Body of pancreas (tissue), 4 donors: ENCODE measurements around the gene RTL10. TPM values are rescaled to one million over a fixed set of nuclear protein-coding genes. Genes with fewer than 3 reads are reported as not detected.
"Not testable (repeated sequence)": the region's sequence is repeated elsewhere in the genome, so short reads cannot be mapped to it uniquely, and the experiment has no call there.

Experiments
- ATAC-seq: fragments of 150-250 bp; one replicate; pipeline ENCODE4 v1.9.1; 2016
- DNase-seq, 4 donors: peaks; one replicate each; pipeline ENCODE4 v3.0.0-alpha.2; 2019
- H3K27ac ChIP-seq, 4 donors: fragments of 200-600 bp; sonication (generic); 1 replicate in 3 of 4; 2 replicates in 1 of 4; pipeline versions ENCODE4 v1.5.1 to v1.6.1; 2016 to 2019; ENCODE audit warnings: mild to moderate bottlenecking in 1 of 4, mixed read lengths in 1 of 4, moderate library complexity in 1 of 4
- H3K27me3 ChIP-seq, 2 donors: fragments of 200-600 bp; sonication (generic); one replicate each; pipeline ENCODE4 v1.6.0; 2016; ENCODE audit warnings: mild to moderate bottlenecking in 1 of 2
- H3K36me3 ChIP-seq, 2 donors: fragments of 200-600 bp; sonication (generic); replicated peaks in 1 of 2; 2 replicates each; pipeline ENCODE4 v1.5.1; 2016; ENCODE audit warnings: low read depth in 2 of 2; ENCODE audit not compliant: insufficient read depth in 1 of 2
- H3K4me1 ChIP-seq: fragments of 200-600 bp; sonication (generic); one replicate; pipeline ENCODE4 v1.6.0; 2016
- H3K4me3 ChIP-seq, 2 donors: fragments of 200-600 bp; sonication (generic); 1 replicate in 1 of 2; 2 replicates in 1 of 2; pipeline ENCODE4 v1.5.1; 2016 to 2019
- H3K9me3 ChIP-seq, 3 donors: fragments of 200-600 bp; sonication (generic); 1 replicate in 2 of 3; 2 replicates in 1 of 3; pipeline ENCODE4 v1.5.1; 2016
- CTCF ChIP-seq, 7 experiments: fragments of 450-650 bp in 4 of 7; fragments of 200-600 bp in 3 of 7; sonication (generic) in 3 of 7; IDR thresholded peaks; one replicate each; pipeline ENCODE4 v1.5.1; 2016 to 2019; ENCODE audit warnings: antibody characterized with exemption in 7 of 7
- POLR2A ChIP-seq, 3 donors: fragments of 450-650 bp; IDR thresholded peaks; one replicate each; pipeline ENCODE4 v1.6.1; 2016; ENCODE audit warnings: antibody characterized with exemption in 3 of 3, mild to moderate bottlenecking in 2 of 3
- WGBS, 2 donors: methylation state at CpG; one replicate each; pipeline ENCODE4 v1.1.5; 2017; 5-methylcytosine and 5-hydroxymethylcytosine counted together
- intact Hi-C: fragments of 100-400 bp; cut with DNase I; formaldehyde crosslinking; loops from one replicate; pipeline ENCODE4 v1.15.1; 2023
- total RNA-seq, 2 donors: library from RNA; depleted of rRNA; stranded (reverse); fragments of >200 nt; gene quantifications; one replicate each; pipeline ENCODE4 v1.1.0, GENCODE V29; 2016

Gene RTL10
- total RNA-seq, 2 donors from 2014 or later, result 10.2 to 14.8 TPM

GRCh38 chr22:19837915-19838314, 16.8 kb downstream of the RTL10 start:
- no peaks in the 10 kb centered on the region for H3K4me1 ChIP-seq
- H3K27me3 ChIP-seq, result no peaks in the 10 kb centered on the region
- no peak for ATAC-seq
- TF ChIP-seq POLR2A (IDR thresholded peaks at IDR 0.05) (no peak), CTCF (IDR thresholded peaks at IDR 0.05) (no peak)
- no peaks in the 10 kb centered on the region for H3K36me3 ChIP-seq
- no peak overlapping the region for H3K27ac ChIP-seq
- H3K4me3 ChIP-seq, result no peak overlapping the region
- no peak for DNase-seq
- 78 to 98% methylated on average over 6 of the region's 6 CpGs for WGBS, 2 donors
- intact Hi-C loops, result no loop called here
- no peaks in the 10 kb centered on the region for H3K9me3 ChIP-seq

- ATAC-seq (no peak), DNase-seq (no peak)
- Histone ChIP-seq H3K36me3 (no peaks in the 10 kb centered on the region), H3K9me3 (no peaks in the 10 kb centered on the region), H3K4me3 (no peak overlapping the region), H3K27ac (no peak overlapping the region), H3K4me1 (no peaks in the 10 kb centered on the region), H3K27me3 (no peaks in the 10 kb centered on the region)
- no peak for TF ChIP-seq CTCF (IDR thresholded peaks at IDR 0.05)
- no peak for TF ChIP-seq POLR2A (IDR thresholded peaks at IDR 0.05)
- intact Hi-C loops, result no loop called here
Observed at GRCh38 chr22:19836512-19836911, 18.2 kb downstream of the RTL10 start.

- TF ChIP-seq CTCF (IDR thresholded peaks at IDR 0.05) (no peak), POLR2A (IDR thresholded peaks at IDR 0.05) (no peak)
- Histone ChIP-seq H3K4me3 (no peak overlapping the region), H3K9me3 (no peaks in the 10 kb centered on the region), H3K36me3 (no peaks in the 10 kb centered on the region), H3K4me1 (no peaks in the 10 kb centered on the region), H3K27me3 (no peaks in the 10 kb centered on the region), H3K27ac (no peak overlapping the region)
- ATAC-seq (no peak), DNase-seq (no peak)
- intact Hi-C loops, result no loop called here
Observed at GRCh38 chr22:19834599-19834998, 20.1 kb downstream of the RTL10 start.

- H3K9me3 ChIP-seq, H3K36me3 ChIP-seq, ATAC-seq, intact Hi-C loops, H3K4me3 ChIP-seq, H3K27me3 ChIP-seq, H3K4me1 ChIP-seq, H3K27ac ChIP-seq: not testable (repeated sequence)
- peak in 1 of 4 donors; percentile 1 for DNase-seq
- WGBS, 2 donors, result 87 to 91% methylated on average over 9 of the region's 9 CpGs
Observed at GRCh38 chr22:19833327-19833726, 21.3 kb downstream of the RTL10 start.

- H3K4me3 ChIP-seq, result no peak overlapping the region
- intact Hi-C loops, result no loop called here
- TF ChIP-seq POLR2A (IDR thresholded peaks at IDR 0.05) (no peak), CTCF (IDR thresholded peaks at IDR 0.05) (no peak)
- H3K27me3 ChIP-seq, result no peaks in the 10 kb centered on the region
- no peak overlapping the region for H3K27ac ChIP-seq
- peak in 1 of 4 donors; percentile 1 for DNase-seq
- no peaks in the 10 kb centered on the region for H3K36me3 ChIP-seq
- 80 to 87% methylated on average over 7 of the region's 7 CpGs for WGBS, 2 donors
- ATAC-seq, result no peak
- no peaks in the 10 kb centered on the region for H3K9me3 ChIP-seq
- H3K4me1 ChIP-seq, result no peaks in the 10 kb centered on the region
Observed at GRCh38 chr22:19832476-19833108, 22.1 kb downstream of the RTL10 start.

GRCh38 chr22:19831979-19832378, 22.7 kb downstream of the RTL10 start:
- DNase-seq, H3K4me1 ChIP-seq, H3K9me3 ChIP-seq, H3K4me3 ChIP-seq, intact Hi-C loops, H3K27me3 ChIP-seq, ATAC-seq, H3K36me3 ChIP-seq, H3K27ac ChIP-seq: not testable (repeated sequence)
- 84 to 98% methylated on average over 3 of the region's 3 CpGs for WGBS, 2 donors
